Measurements from ENCODE around the gene CRYL1. TPM values are rescaled to one million over a fixed set of nuclear protein-coding genes. Genes with fewer than 3 reads are reported as not detected.

CRYL1 gene
- total and polyA plus RNA-seq, 4 donors, result 21.9 to 72.1 (median 35.4) TPM

DNA sequence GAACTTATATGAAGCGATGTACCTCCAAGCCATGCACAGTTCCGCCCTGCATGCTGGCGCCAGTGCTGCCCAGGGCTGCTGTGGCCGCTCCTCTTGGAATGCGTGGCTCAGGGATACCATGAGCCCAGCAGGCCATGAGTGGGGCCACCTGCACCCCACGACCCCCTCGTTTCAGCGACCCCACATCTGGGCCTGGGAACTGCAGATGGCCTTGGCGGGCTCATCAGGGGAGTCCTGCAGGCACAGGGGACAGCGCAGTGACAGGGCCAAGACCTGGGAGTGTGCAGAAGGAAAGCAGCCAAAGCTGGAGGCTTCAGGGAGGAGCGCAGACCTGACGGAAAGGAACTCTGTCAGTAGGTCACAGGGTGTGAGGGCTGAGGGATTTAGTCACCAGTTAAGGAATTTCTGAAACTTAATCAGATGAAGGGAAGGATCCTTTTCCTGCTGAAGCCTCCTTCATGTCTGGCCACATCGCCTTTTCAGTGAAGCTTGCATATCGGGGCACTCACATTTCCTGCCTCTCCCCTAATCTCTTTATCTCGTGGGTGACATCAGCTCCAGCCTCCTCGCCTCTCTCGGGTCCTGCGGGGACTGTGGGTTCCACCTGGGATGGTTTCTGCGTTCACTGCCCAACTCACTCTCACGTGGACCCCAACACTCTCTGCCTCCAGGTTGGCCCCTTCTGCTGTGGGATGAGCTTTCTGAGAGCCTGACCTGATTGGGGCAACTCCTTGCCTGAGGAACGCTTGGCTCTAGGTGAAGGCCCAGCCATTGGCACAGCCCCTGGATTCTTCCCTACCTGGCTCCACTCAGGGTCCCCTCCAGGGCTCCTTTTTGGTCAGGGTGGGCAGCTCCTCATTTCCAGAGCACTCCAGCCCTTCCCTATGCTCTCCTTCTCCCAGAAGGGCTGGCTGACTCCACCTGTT, 123.5 kb downstream of the CRYL1 start:
- H3K4me3 ChIP-seq (ENCODE audit: low read length in 2 of 2), result no peak overlapping the region
- H3K27me3 ChIP-seq (ENCODE audit: control insufficient read depth in 1 of 2, insufficient read depth in 2 of 2, low read length in 1 of 2), result no peaks in the 10 kb centered on the region
- H3K9me3 ChIP-seq (ENCODE audit: control insufficient read depth, low read length), result no peaks in the 10 kb centered on the region
- no peaks in the 10 kb centered on the region for H3K4me1 ChIP-seq (ENCODE audit: control insufficient read depth in 1 of 2, insufficient read depth in 2 of 2, low read length in 2 of 2)
- peaks cover 0 to 2% of the 10 kb centered on the region in 2 donors for H3K36me3 ChIP-seq (ENCODE audit: control insufficient read depth in 1 of 2, insufficient read depth in 2 of 2, low read length in 1 of 2)
- no peak for DNase-seq
- intact Hi-C loops (cut with DNase I), result no loop called here
- H3K27ac ChIP-seq (ENCODE audit: low read depth in 1 of 2, low read length in 2 of 2), result no peak overlapping the region
- 90% methylated on average over 21 of the region's 21 CpGs for WGBS, 2 donors
- no peak for ATAC-seq (ENCODE audit: low FRiP score)

DNA sequence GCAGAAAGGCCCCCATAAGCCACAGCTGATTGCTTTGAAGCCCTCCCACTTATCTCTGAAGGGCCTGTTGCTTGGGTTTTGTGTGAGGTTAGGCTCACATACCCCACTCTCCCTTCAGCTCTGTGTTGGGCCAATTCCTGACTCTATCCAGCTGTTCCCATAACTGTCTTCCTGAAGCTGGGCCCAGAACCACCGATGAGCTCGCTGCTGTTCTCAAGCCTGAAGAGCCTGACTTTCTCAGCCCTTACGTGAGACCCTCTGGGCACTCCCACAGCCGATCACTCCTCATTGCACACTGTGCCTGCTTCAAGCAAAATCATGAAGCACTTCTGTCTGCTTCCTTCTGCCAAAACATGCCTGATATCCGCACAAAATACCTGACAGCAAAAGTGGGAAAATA, 124.1 kb downstream of the CRYL1 start:
- Histone ChIP-seq H3K4me3 (ENCODE audit: low read length in 2 of 2) (no peak overlapping the region), H3K27me3 (ENCODE audit: control insufficient read depth in 1 of 2, insufficient read depth in 2 of 2, low read length in 1 of 2) (no peaks in the 10 kb centered on the region), H3K27ac (ENCODE audit: low read depth in 1 of 2, low read length in 2 of 2) (no peak overlapping the region), H3K9me3 (ENCODE audit: control insufficient read depth, low read length) (no peaks in the 10 kb centered on the region), H3K4me1 (ENCODE audit: control insufficient read depth in 1 of 2, insufficient read depth in 2 of 2, low read length in 2 of 2) (no peaks in the 10 kb centered on the region), H3K36me3 (ENCODE audit: control insufficient read depth in 1 of 2, insufficient read depth in 2 of 2, low read length in 1 of 2) (peaks cover 0 to 2% of the 10 kb centered on the region in 2 donors)
- intact Hi-C loops (cut with DNase I), result no loop called here
- WGBS, 2 donors, result 94 to 95% methylated on average over 5 of the region's 5 CpGs
- no peak for DNase-seq
- ATAC-seq (ENCODE audit: low FRiP score), result no peak

DNA sequence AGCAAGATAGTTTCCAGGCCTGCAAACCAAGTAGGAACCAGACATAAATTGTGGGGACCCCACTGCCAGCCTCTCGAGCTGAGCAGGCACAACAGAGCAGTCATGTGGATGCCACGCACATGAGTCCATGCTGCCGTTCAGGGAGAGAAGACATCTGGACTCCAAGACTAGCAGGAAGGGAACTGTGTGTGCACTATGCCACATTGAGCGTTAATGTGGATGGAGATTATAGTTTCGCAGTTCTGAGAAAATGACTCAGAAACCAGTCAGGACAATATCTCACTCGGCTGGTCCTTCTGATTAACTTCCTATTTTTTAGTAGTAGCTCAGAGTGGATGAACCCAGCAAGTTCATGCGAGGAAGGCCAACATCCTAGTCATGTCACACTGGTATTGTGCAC, 124.9 kb downstream of the CRYL1 start:
- H3K4me3 ChIP-seq (ENCODE audit: low read length in 2 of 2), result no peak overlapping the region
- ATAC-seq (ENCODE audit: low FRiP score), result no peak
- WGBS, 2 donors, result 60 to 68% methylated on average over 7 of the region's 7 CpGs
- no peaks in the 10 kb centered on the region for H3K9me3 ChIP-seq (ENCODE audit: control insufficient read depth, low read length)
- H3K36me3 ChIP-seq (ENCODE audit: control insufficient read depth in 1 of 2, insufficient read depth in 2 of 2, low read length in 1 of 2), result peaks cover 0 to 2% of the 10 kb centered on the region in 2 donors
- intact Hi-C loops (cut with DNase I), result no loop called here
- H3K27me3 ChIP-seq (ENCODE audit: control insufficient read depth in 1 of 2, insufficient read depth in 2 of 2, low read length in 1 of 2), result no peaks in the 10 kb centered on the region
- H3K4me1 ChIP-seq (ENCODE audit: control insufficient read depth in 1 of 2, insufficient read depth in 2 of 2, low read length in 2 of 2), result no peaks in the 10 kb centered on the region
- DNase-seq, result no peak
- no peak overlapping the region for H3K27ac ChIP-seq (ENCODE audit: low read depth in 1 of 2, low read length in 2 of 2)

DNA sequence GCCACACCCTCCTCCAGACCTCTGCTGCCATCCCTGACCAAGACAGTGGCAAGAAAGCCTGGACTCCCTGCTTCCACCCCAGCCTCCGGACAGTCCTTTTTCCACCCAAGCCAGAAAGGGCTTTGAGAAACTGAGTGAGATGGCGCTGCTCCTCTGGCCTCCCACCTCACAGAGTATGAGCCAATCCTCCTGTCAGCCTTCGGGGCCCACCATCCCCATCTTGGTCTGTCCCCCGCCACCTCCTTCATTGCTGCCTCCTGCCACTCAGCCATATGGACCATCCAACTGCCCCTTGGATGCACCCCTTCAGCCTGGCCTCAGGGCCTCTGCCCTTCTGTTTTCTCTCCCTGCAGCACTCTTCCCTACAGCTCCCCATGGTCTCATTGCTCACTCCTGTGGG, 125.7 kb downstream of the CRYL1 start:
- intact Hi-C loops (cut with DNase I), result no loop called here
- Histone ChIP-seq H3K9me3 (ENCODE audit: control insufficient read depth, low read length) (no peaks in the 10 kb centered on the region), H3K36me3 (ENCODE audit: control insufficient read depth in 1 of 2, insufficient read depth in 2 of 2, low read length in 1 of 2) (peaks cover 0 to 2% of the 10 kb centered on the region in 2 donors), H3K4me1 (ENCODE audit: control insufficient read depth in 1 of 2, insufficient read depth in 2 of 2, low read length in 2 of 2) (no peaks in the 10 kb centered on the region), H3K27ac (ENCODE audit: low read depth in 1 of 2, low read length in 2 of 2) (no peak overlapping the region), H3K27me3 (ENCODE audit: control insufficient read depth in 1 of 2, insufficient read depth in 2 of 2, low read length in 1 of 2) (no peaks in the 10 kb centered on the region), H3K4me3 (ENCODE audit: low read length in 2 of 2) (no peak overlapping the region)
- ATAC-seq (ENCODE audit: low FRiP score), result no peak
- DNase-seq, result no peak
- 94 to 96% methylated on average over 4 of the region's 4 CpGs for WGBS, 2 donors

DNA sequence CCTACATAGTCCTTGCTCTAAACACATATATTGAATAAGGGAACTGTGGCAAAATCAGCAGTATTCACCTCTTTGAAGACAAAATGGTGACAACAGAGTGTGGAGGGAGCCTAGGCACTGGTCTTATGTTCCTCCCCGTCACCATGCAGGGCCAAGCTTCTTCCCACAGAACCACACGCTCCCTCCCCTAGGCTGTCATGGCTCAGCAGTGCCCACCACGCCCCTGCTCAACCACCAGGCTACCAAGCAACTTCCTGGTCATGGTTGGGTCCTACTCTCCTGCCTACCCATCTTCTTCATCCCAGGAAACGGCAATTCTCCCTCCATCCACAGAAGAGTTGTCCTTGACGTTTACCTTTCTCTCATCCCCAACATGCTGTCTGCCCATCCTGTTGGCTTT, 126.1 kb downstream of the CRYL1 start:
- ATAC-seq (ENCODE audit: low FRiP score) (no peak), DNase-seq (no peak)
- H3K4me1 ChIP-seq (ENCODE audit: control insufficient read depth in 1 of 2, insufficient read depth in 2 of 2, low read length in 2 of 2), result no peaks in the 10 kb centered on the region
- H3K27me3 ChIP-seq (ENCODE audit: control insufficient read depth in 1 of 2, insufficient read depth in 2 of 2, low read length in 1 of 2), result no peaks in the 10 kb centered on the region
- H3K4me3 ChIP-seq (ENCODE audit: low read length in 2 of 2), result no peak overlapping the region
- no peaks in the 10 kb centered on the region for H3K9me3 ChIP-seq (ENCODE audit: control insufficient read depth, low read length)
- intact Hi-C loops (cut with DNase I), result no loop called here
- WGBS, 2 donors, result 89 to 95% methylated on average over 5 of the region's 5 CpGs
- peaks cover 0 to 2% of the 10 kb centered on the region in 2 donors for H3K36me3 ChIP-seq (ENCODE audit: control insufficient read depth in 1 of 2, insufficient read depth in 2 of 2, low read length in 1 of 2)
- H3K27ac ChIP-seq (ENCODE audit: low read depth in 1 of 2, low read length in 2 of 2), result no peak overlapping the region

DNA sequence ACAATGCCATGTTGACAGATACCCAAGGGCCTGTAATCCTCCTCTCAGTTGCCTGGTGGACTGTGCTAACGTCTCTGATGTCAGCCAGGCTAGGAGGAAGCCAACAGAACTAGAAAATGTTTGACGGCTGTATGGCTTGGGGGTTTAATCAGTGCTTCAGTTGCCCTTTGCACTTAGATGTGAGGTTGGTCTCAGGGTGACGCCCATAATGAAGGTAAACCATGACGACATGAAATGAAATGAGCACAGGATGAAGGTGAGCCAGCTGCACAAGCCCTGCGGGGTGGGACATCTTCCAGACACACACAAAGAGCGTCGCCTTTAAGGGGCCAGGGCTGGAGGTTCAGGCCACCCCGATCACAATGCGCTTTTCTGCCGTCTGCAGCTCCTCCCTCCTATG, 127.2 kb downstream of the CRYL1 start:
- intact Hi-C loops (cut with DNase I), result no loop called here
- no peaks in the 10 kb centered on the region for H3K27me3 ChIP-seq (ENCODE audit: control insufficient read depth in 1 of 2, insufficient read depth in 2 of 2, low read length in 1 of 2)
- 83 to 84% methylated on average over 10 of the region's 10 CpGs for WGBS, 2 donors
- no peaks in the 10 kb centered on the region for H3K4me1 ChIP-seq (ENCODE audit: control insufficient read depth in 1 of 2, insufficient read depth in 2 of 2, low read length in 2 of 2)
- no peaks in the 10 kb centered on the region for H3K36me3 ChIP-seq (ENCODE audit: control insufficient read depth in 1 of 2, insufficient read depth in 2 of 2, low read length in 1 of 2)
- no peak for ATAC-seq (ENCODE audit: low FRiP score)
- no peak overlapping the region for H3K27ac ChIP-seq (ENCODE audit: low read depth in 1 of 2, low read length in 2 of 2)
- H3K9me3 ChIP-seq (ENCODE audit: control insufficient read depth, low read length), result no peaks in the 10 kb centered on the region
- no peak overlapping the region for H3K4me3 ChIP-seq (ENCODE audit: low read length in 2 of 2)
- no peak for DNase-seq

DNA sequence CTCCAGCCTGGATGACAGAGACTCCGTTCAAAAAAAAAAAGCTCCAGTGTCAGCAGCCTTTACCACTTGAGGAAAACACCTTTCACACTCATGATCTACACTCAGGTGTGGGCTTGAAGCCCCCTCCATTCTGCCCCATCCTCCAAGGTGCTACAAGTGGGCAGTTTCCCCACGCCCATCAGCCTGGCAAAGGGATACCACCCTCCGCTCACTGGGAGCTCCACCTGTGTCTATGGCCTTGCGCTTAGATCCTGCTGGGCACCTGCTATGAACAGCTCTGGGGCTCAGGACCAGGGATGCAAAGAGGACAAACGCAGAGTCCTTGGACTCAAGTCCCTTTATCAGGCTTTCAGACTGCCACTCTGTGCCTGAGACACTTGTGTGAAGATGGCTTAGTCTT, 127.8 kb downstream of the CRYL1 start:
- Histone ChIP-seq H3K27ac (ENCODE audit: low read depth in 1 of 2, low read length in 2 of 2) (no peak overlapping the region), H3K36me3 (ENCODE audit: control insufficient read depth in 1 of 2, insufficient read depth in 2 of 2, low read length in 1 of 2) (no peaks in the 10 kb centered on the region), H3K9me3 (ENCODE audit: control insufficient read depth, low read length) (no peaks in the 10 kb centered on the region), H3K4me1 (ENCODE audit: control insufficient read depth in 1 of 2, insufficient read depth in 2 of 2, low read length in 2 of 2) (no peaks in the 10 kb centered on the region), H3K27me3 (ENCODE audit: control insufficient read depth in 1 of 2, insufficient read depth in 2 of 2, low read length in 1 of 2) (no peaks in the 10 kb centered on the region), H3K4me3 (ENCODE audit: low read length in 2 of 2) (no peak overlapping the region)
- intact Hi-C loops (cut with DNase I), result no loop called here
- WGBS, 2 donors, result 92 to 94% methylated on average over 5 of the region's 5 CpGs
- DNase-seq, result no peak
- no peak for ATAC-seq (ENCODE audit: low FRiP score)

DNA sequence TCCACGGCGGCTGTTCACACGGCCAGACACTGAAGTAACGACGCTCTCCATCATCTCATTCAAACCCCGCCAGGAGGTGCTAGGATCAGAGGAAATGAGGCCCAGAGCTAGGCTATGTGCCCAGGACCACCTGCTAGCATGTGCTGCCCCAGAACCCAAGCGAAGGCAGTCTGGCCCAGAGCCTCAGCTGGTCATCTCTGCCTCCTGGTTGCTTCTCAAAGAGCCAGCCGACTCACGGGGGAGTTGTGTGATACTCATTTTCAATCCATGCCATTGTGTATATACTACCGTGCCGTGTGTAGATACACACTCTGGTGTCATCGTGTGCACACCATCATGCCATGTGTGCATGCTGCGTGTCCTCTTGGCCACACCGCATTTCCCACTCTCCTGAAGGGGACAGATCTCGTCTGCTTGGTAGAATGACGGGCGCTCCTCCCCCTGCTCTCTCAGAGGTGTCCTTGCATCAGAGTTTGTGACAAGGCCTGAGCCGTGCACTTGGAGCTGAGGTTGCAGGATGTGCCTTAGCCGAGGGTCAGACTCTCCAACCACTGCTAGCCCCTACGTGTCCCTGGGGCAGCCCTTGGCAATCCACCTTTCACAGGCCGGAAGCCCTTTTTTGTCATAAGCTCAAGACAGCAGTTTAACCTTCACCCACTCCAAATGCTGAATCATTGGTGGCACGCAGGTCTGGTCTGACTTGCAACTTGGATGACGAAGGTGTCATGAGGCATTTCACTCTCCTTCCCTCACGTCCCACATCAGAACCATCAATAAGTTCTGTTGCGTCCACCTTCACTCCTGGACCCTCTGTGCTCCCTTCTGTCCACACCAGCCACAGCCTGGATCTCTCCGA, 130.4 kb downstream of the CRYL1 start:
- H3K4me3 ChIP-seq (ENCODE audit: low read length in 2 of 2), result no peak overlapping the region
- no peaks in the 10 kb centered on the region for H3K9me3 ChIP-seq (ENCODE audit: control insufficient read depth, low read length)
- no peaks in the 10 kb centered on the region for H3K27me3 ChIP-seq (ENCODE audit: control insufficient read depth in 1 of 2, insufficient read depth in 2 of 2, low read length in 1 of 2)
- intact Hi-C loops (cut with DNase I), result no loop called here
- H3K4me1 ChIP-seq (ENCODE audit: control insufficient read depth in 1 of 2, insufficient read depth in 2 of 2, low read length in 2 of 2), result no peaks in the 10 kb centered on the region
- no peak for DNase-seq
- no peak overlapping the region for H3K27ac ChIP-seq (ENCODE audit: low read depth in 1 of 2, low read length in 2 of 2)
- ATAC-seq (ENCODE audit: low FRiP score), result no peak
- WGBS, 2 donors, result 94% methylated on average over 26 of the region's 26 CpGs
- H3K36me3 ChIP-seq (ENCODE audit: control insufficient read depth in 1 of 2, insufficient read depth in 2 of 2, low read length in 1 of 2), result no peaks in the 10 kb centered on the region
